Thymus (tissue), 11 donors: ENCODE results near the gene ZBTB44. TPM values are rescaled to one million over a fixed set of nuclear protein-coding genes. Genes with fewer than 3 reads are reported as not detected.
"Not testable (repeated sequence)": the region's sequence is repeated elsewhere in the genome, so short reads cannot be mapped to it uniquely, and the experiment has no call there.

ENCODE experiments used
- DNase-seq, 9 donors: peaks; one replicate each; pipeline ENCODE4 v3.0.0-alpha.2; 2013; ENCODE audit warnings: low spot score in 9 of 9, low read depth in 6 of 9, missing footprints in 1 of 9
- H3K27ac ChIP-seq, 2 donors: one replicate each; pipeline ENCODE4 v1.5.1; 2013; ENCODE audit warnings: control low read depth in 1 of 2, low read depth in 1 of 2, low read length in 1 of 2, mild to moderate bottlenecking in 1 of 2, moderate library complexity in 1 of 2
- H3K27me3 ChIP-seq, 2 donors: one replicate each; pipeline ENCODE4 v1.5.1; 2013; ENCODE audit warnings: low read length in 1 of 2; ENCODE audit not compliant: control insufficient read depth in 2 of 2, insufficient read depth in 1 of 2
- H3K36me3 ChIP-seq, 2 donors: one replicate each; pipeline ENCODE4 v1.5.1; 2013; ENCODE audit warnings: low read length in 1 of 2, mild to moderate bottlenecking in 1 of 2, moderate library complexity in 1 of 2; ENCODE audit not compliant: control insufficient read depth in 2 of 2, insufficient read depth in 2 of 2
- H3K4me1 ChIP-seq, 2 donors: one replicate each; pipeline ENCODE4 v1.5.1; 2013; ENCODE audit warnings: low read length in 2 of 2; ENCODE audit not compliant: control insufficient read depth in 2 of 2, insufficient read depth in 2 of 2
- H3K4me3 ChIP-seq, 2 donors: one replicate each; pipeline ENCODE4 v1.5.1; 2013; ENCODE audit warnings: low read length in 2 of 2, control low read depth in 1 of 2, mild to moderate bottlenecking in 1 of 2
- H3K9me3 ChIP-seq, 2 donors: one replicate each; pipeline ENCODE4 v1.5.1; 2013; ENCODE audit warnings: low read length in 1 of 2, mild to moderate bottlenecking in 1 of 2; ENCODE audit not compliant: control insufficient read depth in 2 of 2, insufficient read depth in 1 of 2
- WGBS: extraction: QIAGEN DNeasy Blood & Tissue Kit; methylation state at CpG from one replicate; pipeline ENCODE4 v1.1.7; 2013; 5-methylcytosine and 5-hydroxymethylcytosine counted together
- polyA plus RNA-seq: library from polyadenylated mRNA; stranded (reverse); fragments of 200-250 nt; gene quantifications from one replicate; pipeline ENCODE4 v1.2.3, GENCODE V29; 2013
- total RNA-seq: library from RNA; stranded (reverse); fragments of 120-200 nt; gene quantifications from one replicate; pipeline ENCODE4 v1.2.4, GENCODE V29; 2013
- donor health status: healthy.

Gene ZBTB44
- total and polyA plus RNA-seq, 2 donors, result 31.1 to 47.8 TPM

GRCh38 chr11:130246270-130246669, 68.4 kb downstream of the ZBTB44 start:
- Histone ChIP-seq H3K4me3 (no peak overlapping the region), H3K4me1 (no peaks in the 10 kb centered on the region), H3K9me3 (no peaks in the 10 kb centered on the region), H3K27me3 (no peaks in the 10 kb centered on the region), H3K36me3 (peaks cover 0 to 7% of the 10 kb centered on the region in 2 donors), H3K27ac (no peak overlapping the region)
- no peak for DNase-seq
- 96% methylated on average over 1 of the region's 1 CpG for WGBS

GRCh38 chr11:130245375-130245774, 69.3 kb downstream of the ZBTB44 start:
- not testable (repeated sequence) for H3K36me3 ChIP-seq, H3K9me3 ChIP-seq, H3K4me1 ChIP-seq, H3K4me3 ChIP-seq, DNase-seq, H3K27me3 ChIP-seq, H3K27ac ChIP-seq
- 98% methylated on average over 6 of the region's 6 CpGs for WGBS

- no peaks in the 10 kb centered on the region for H3K4me1 ChIP-seq
- H3K27me3 ChIP-seq, result no peaks in the 10 kb centered on the region
- 97% methylated on average over 3 of the region's 3 CpGs for WGBS
- peaks cover 0 to 7% of the 10 kb centered on the region in 2 donors for H3K36me3 ChIP-seq
- no peaks in the 10 kb centered on the region for H3K9me3 ChIP-seq
- no peak overlapping the region for H3K27ac ChIP-seq
- DNase-seq, result no peak
- no peak overlapping the region for H3K4me3 ChIP-seq
Observed at GRCh38 chr11:130244848-130245247, 69.9 kb downstream of the ZBTB44 start.

- H3K27ac ChIP-seq, result peak overlapping the region in 1 of 2 donors; percentile 49
- no peaks in the 10 kb centered on the region for H3K9me3 ChIP-seq
- 54% methylated on average over 2 of the region's 2 CpGs for WGBS
- no peaks in the 10 kb centered on the region for H3K27me3 ChIP-seq
- H3K4me3 ChIP-seq, result no peak overlapping the region
- peak in 3 of 9 donors; percentile 6 to 45 (median 13) for DNase-seq
- peaks cover 0 to 9% of the 10 kb centered on the region in 2 donors for H3K36me3 ChIP-seq
- no peaks in the 10 kb centered on the region for H3K4me1 ChIP-seq
Observed at GRCh38 chr11:130243816-130244215, 70.9 kb downstream of the ZBTB44 start.

- peaks cover 7 to 15% of the 10 kb centered on the region in 2 donors for H3K36me3 ChIP-seq
- H3K27ac ChIP-seq, result no peak overlapping the region
- DNase-seq, result no peak
- H3K4me3 ChIP-seq, result no peak overlapping the region
- 95% methylated on average over 2 of the region's 2 CpGs for WGBS
- H3K9me3 ChIP-seq, result no peaks in the 10 kb centered on the region
- no peaks in the 10 kb centered on the region for H3K4me1 ChIP-seq
- H3K27me3 ChIP-seq, result no peaks in the 10 kb centered on the region
Observed at GRCh38 chr11:130241713-130242112, 73.0 kb downstream of the ZBTB44 start.

GRCh38 chr11:130237282-130238006, 77.3 kb downstream of the ZBTB44 start:
- Histone ChIP-seq H3K4me3 (no peak overlapping the region), H3K36me3 (peaks cover 14 to 23% of the 10 kb centered on the region in 2 donors), H3K9me3 (no peaks in the 10 kb centered on the region), H3K27ac (no peak overlapping the region), H3K27me3 (no peaks in the 10 kb centered on the region), H3K4me1 (no peaks in the 10 kb centered on the region)
- no peak for DNase-seq
- WGBS, result 98% methylated on average over 6 of the region's 6 CpGs

- H3K27ac ChIP-seq, result no peak overlapping the region
- peaks cover 12 to 23% of the 10 kb centered on the region in 2 donors for H3K36me3 ChIP-seq
- H3K9me3 ChIP-seq, result no peaks in the 10 kb centered on the region
Observed at GRCh38 chr11:130234315-130234714, 80.4 kb downstream of the ZBTB44 start.

GRCh38 chr11:130233888-130234287, 80.8 kb downstream of the ZBTB44 start:
- H3K4me3 ChIP-seq, H3K4me1 ChIP-seq, H3K27ac ChIP-seq, H3K27me3 ChIP-seq, DNase-seq, H3K9me3 ChIP-seq: not testable (repeated sequence)
- H3K36me3 ChIP-seq, result peaks cover 12 to 23% of the 10 kb centered on the region in 2 donors
- WGBS, result 98% methylated on average over 3 of the region's 3 CpGs

More at GRCh38 chr11:130234315-130234714, 80.4 kb downstream of the ZBTB44 start:
- H3K4me1 ChIP-seq, result no peaks in the 10 kb centered on the region
- H3K4me3 ChIP-seq, result no peak overlapping the region
- no peaks in the 10 kb centered on the region for H3K27me3 ChIP-seq
- no peak for DNase-seq

GRCh38 chr11:130233486-130233885, 81.2 kb downstream of the ZBTB44 start:
- H3K27me3 ChIP-seq, H3K27ac ChIP-seq, H3K4me1 ChIP-seq, H3K4me3 ChIP-seq, H3K9me3 ChIP-seq, DNase-seq: not testable (repeated sequence)
- H3K36me3 ChIP-seq, result peaks cover 12 to 23% of the 10 kb centered on the region in 2 donors
